Bronchial epithelial cell (primary cell): ENCODE measurements around the gene OLFML2A. TPM values are rescaled to one million over a fixed set of nuclear protein-coding genes. Genes with fewer than 3 reads are reported as not detected.

Source experiments
- DNase-seq: peaks from one replicate; pipeline ENCODE4 v3.0.0-alpha.2; 2010; ENCODE audit warnings: low read depth
- FAIRE-seq: peaks from 2 replicates; lab custom pipeline; 2011; peaks lifted over from hg19 to GRCh38; lab: Jason Lieb, UNC
- H3K27me3 ChIP-seq: 2 replicates; pipeline ENCODE4 v1.5.1; 2011; ENCODE audit warnings: low read length; ENCODE audit not compliant: control insufficient read depth, insufficient read depth
- H3K36me3 ChIP-seq: 2 replicates; pipeline ENCODE4 v1.5.1; 2011; ENCODE audit warnings: low read length; ENCODE audit not compliant: control insufficient read depth, insufficient read depth
- H3K4me3 ChIP-seq: 2 replicates; pipeline ENCODE4 v1.5.1; 2011; ENCODE audit warnings: mild to moderate bottlenecking, low read depth, low read length, control low read depth
- CTCF ChIP-seq: IDR thresholded peaks from 2 replicates; pipeline ENCODE4 v1.5.1; 2011; ENCODE audit warnings: mild to moderate bottlenecking, moderate library complexity, low read length, control low read depth, inconsistent platforms; ENCODE audit not compliant: insufficient read depth, severe bottlenecking
- total RNA-seq: library from RNA; depleted of rRNA; stranded (reverse); fragments of >200 nt; gene quantifications from 2 replicates; pipeline ENCODE4 v1.2.1, GENCODE V29; 2014

Gene OLFML2A
- total RNA-seq, 1 donor from 2014 or later, result 4.5 TPM

GRCh38 chr9:124813041-124813440, 36.1 kb downstream of the OLFML2A start:
- Histone ChIP-seq H3K4me3 (no peak overlapping the region), H3K27me3 (no peaks in the 10 kb centered on the region), H3K36me3 (peaks cover 3% of the 10 kb centered on the region)
- FAIRE-seq (no peak), DNase-seq (no peak)
- no peak for TF ChIP-seq CTCF

GRCh38 chr9:124813501-124814163, 36.7 kb downstream of the OLFML2A start:
- Histone ChIP-seq H3K4me3 (no peak overlapping the region), H3K36me3 (peaks cover 3% of the 10 kb centered on the region), H3K27me3 (no peaks in the 10 kb centered on the region)
- no peak for TF ChIP-seq CTCF
- no peak for FAIRE-seq
- peak; percentile 43 for DNase-seq

- TF ChIP-seq CTCF, result no peak
- H3K27me3 ChIP-seq, result no peaks in the 10 kb centered on the region
- peaks cover 3% of the 10 kb centered on the region for H3K36me3 ChIP-seq
- FAIRE-seq (no peak), DNase-seq (peak; percentile 69)
- no peak overlapping the region for H3K4me3 ChIP-seq
These were observed 37.2 kb downstream of the OLFML2A start for GRCh38 chr9:124814164-124814535.

DNA sequence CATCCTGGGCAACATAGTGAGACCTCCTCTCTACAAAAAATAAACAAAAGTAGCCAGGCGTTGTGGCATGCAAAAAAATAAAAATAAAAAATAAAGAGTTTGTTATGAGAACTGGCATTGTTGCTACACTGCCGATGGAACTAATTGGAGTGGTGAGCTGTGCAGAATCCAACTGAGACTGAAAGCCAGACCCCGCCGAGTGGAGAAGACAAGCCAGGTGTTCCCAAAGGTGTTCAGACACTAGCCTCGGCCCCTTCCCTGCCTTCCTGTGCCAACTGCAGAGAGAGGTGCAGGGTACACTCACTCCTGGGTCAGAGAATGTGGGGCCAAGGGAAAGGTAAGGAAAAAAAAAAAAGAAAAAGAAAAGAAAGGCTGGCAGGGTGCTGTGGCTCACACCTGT, 38.7 kb downstream of the OLFML2A start:
- Histone ChIP-seq H3K36me3 (no peaks in the 10 kb centered on the region), H3K27me3 (no peaks in the 10 kb centered on the region), H3K4me3 (no peak overlapping the region)
- no peak for TF ChIP-seq CTCF
- FAIRE-seq (no peak), DNase-seq (no peak)

GRCh38 chr9:124818431-124819281, 41.7 kb downstream of the OLFML2A start:
- Histone ChIP-seq H3K36me3 (no peaks in the 10 kb centered on the region), H3K4me3 (no peak overlapping the region), H3K27me3 (no peaks in the 10 kb centered on the region)
- TF ChIP-seq CTCF, result peak; percentile 6
- DNase-seq (peak; percentile 93), FAIRE-seq (peak; percentile 92)
